Stimulated activated CD4-positive, alpha-beta T cell treated with anti-CD3 and anti-CD28 coated beads, Interleukin-4, amount 100 ng/mL, for 24 hours (primary cell): ENCODE data around the gene CNTN6.

Source experiments
- DNase-seq: peaks from one replicate; pipeline ENCODE4 v3.0.0-alpha.2; 2020

The CNTN6 gene

GRCh38 chr3:1444195-1444594 is 351.4 kb downstream of the CNTN6 start:
- no peak for DNase-seq

GRCh38 chr3:1446531-1446930 is 353.7 kb downstream of the CNTN6 start:
- DNase-seq, result no peak

- DNase-seq, result no peak
These were observed 354.6 kb downstream of the CNTN6 start for GRCh38 chr3:1447452-1447851.

GRCh38 chr3:1448443-1448842 is 355.6 kb downstream of the CNTN6 start:
- DNase-seq, result no peak
